Measurements from ENCODE around the gene DNAH1.

GRCh38 chr3:52298149-52299098 lies 17.7 kb upstream of the DNAH1 start:
- TF ChIP-seq CTCF (IDR thresholded peaks at IDR 0.05 in 2 of 3, conservative IDR thresholded peaks at IDR 0.05 in 1 of 3; ENCODE audit: borderline replicate concordance in 1 of 3, insufficient read depth in 1 of 3, low read depth in 2 of 3, low read length in 2 of 3): no peak
- TF ChIP-seq EZH2phosphoT487 (IDR thresholded peaks at IDR 0.05; ENCODE audit: borderline replicate concordance): no peak
